Gastrocnemius medialis (tissue), 4 donors: Measurements from ENCODE around the gene BLVRA.

Source experiments
- POLR2A ChIP-seq, 2 donors: fragments of 450-650 bp; IDR thresholded peaks; one replicate each; pipeline ENCODE4 v1.6.1; 2017; ENCODE audit warnings: antibody characterized with exemption in 2 of 2, mild to moderate bottlenecking in 2 of 2, moderate library complexity in 2 of 2
- TF ChIP-seq, protein P1 (sequence below), 5 experiments: fragments of 450-650 bp in 3 of 5; fragments of 200-600 bp in 2 of 5; sonication (generic) in 2 of 5; IDR thresholded peaks in 4 of 5; conservative IDR thresholded peaks in 1 of 5; 1 replicate in 4 of 5; 2 replicates in 1 of 5; pipeline ENCODE4 v1.5.1; 2016 to 2019; ENCODE audit warnings: antibody characterized with exemption in 5 of 5, mild to moderate bottlenecking in 3 of 5, moderate library complexity in 3 of 5

DNA sequence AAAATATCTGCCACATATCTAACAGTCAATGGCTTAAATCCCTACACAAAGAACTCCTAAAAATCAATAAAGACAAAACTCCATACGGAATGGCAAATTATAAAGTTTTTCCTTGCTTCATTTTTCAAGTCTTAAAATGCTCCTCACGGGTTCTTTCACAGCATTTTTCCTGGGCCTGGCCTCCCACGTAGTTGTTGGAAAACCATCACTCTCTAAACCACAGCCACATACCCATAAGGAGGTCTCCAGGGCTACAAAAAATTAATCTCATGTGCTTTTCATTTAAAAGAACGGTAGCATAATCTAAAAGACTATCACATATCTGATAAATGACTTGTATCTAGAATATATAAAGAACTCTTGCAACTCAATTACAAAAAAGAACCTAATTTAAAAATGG is 32.0 kb upstream of the BLVRA start:
- TF ChIP-seq, protein P1, sequence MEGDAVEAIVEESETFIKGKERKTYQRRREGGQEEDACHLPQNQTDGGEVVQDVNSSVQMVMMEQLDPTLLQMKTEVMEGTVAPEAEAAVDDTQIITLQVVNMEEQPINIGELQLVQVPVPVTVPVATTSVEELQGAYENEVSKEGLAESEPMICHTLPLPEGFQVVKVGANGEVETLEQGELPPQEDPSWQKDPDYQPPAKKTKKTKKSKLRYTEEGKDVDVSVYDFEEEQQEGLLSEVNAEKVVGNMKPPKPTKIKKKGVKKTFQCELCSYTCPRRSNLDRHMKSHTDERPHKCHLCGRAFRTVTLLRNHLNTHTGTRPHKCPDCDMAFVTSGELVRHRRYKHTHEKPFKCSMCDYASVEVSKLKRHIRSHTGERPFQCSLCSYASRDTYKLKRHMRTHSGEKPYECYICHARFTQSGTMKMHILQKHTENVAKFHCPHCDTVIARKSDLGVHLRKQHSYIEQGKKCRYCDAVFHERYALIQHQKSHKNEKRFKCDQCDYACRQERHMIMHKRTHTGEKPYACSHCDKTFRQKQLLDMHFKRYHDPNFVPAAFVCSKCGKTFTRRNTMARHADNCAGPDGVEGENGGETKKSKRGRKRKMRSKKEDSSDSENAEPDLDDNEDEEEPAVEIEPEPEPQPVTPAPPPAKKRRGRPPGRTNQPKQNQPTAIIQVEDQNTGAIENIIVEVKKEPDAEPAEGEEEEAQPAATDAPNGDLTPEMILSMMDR (IDR thresholded peaks at IDR 0.05 in 4 of 5, conservative IDR thresholded peaks at IDR 0.05 in 1 of 5): no peak
- no peak for TF ChIP-seq POLR2A (IDR thresholded peaks at IDR 0.05)
